Endothelial cell of umbilical vein (primary cell): ENCODE data around the gene CYP1B1. TPM values are rescaled to one million over a fixed set of nuclear protein-coding genes. Genes with fewer than 3 reads are reported as not detected.

Experiments
- polyA plus RNA-seq, 4 experiments: library from polyadenylated mRNA; depleted of rRNA in 3 of 4; stranded (reverse) in 3 of 4; unstranded in 1 of 4; fragments of >200 nt; gene quantifications; 2 replicates each; pipeline versions ENCODE4 v1.2.1 to v1.2.3, GENCODE V29; 2011 to 2012; ENCODE audit warnings: missing spikeins in 1 of 4
- total RNA-seq: library from RNA; stranded (reverse); gene quantifications from 2 replicates; pipeline ENCODE4 v1.2.3, GENCODE V29; 2021

CYP1B1 gene
- total and polyA plus RNA-seq, 2 donors (not counting 3 experiments of a cell fraction or from before 2014, with no cell fraction given): 0.01 TPM; not detected in 1

Other genes starting within 250 kb of the CYP1B1 start
- gene RMDN2, start 150.9 kb downstream of the CYP1B1 start, total RNA-seq: 1.8 and 2.8 TPM in 2 replicates
- gene RMDN2, start 150.9 kb downstream of the CYP1B1 start, polyA plus RNA-seq: 0.49 and 0.97 TPM in 2 replicates